Raji (cell line): Measurements from ENCODE around the gene ZKSCAN1.

ENCODE experiments used
- POLR2A ChIP-seq: IDR thresholded peaks from 2 replicates; pipeline ENCODE4 v1.6.1; 2011; ENCODE audit warnings: low read depth, low read length, control low read depth; ENCODE audit not compliant: insufficient read depth

The ZKSCAN1 gene

DNA sequence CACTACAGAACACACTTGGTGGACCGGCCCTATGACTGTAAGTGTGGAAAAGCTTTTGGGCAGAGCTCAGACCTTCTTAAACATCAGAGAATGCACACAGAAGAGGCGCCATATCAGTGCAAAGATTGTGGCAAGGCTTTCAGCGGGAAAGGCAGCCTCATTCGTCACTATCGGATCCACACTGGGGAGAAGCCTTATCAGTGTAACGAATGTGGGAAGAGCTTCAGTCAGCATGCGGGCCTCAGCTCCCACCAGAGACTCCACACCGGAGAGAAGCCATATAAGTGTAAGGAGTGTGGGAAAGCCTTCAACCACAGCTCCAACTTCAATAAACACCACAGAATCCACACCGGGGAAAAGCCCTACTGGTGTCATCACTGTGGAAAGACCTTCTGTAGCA, 48.8 kb downstream of the ZKSCAN1 start:
- TF ChIP-seq POLR2A: no peak

GRCh38 chr7:100065452-100066186, 50.2 kb downstream of the ZKSCAN1 start:
- no peak for TF ChIP-seq POLR2A

DNA sequence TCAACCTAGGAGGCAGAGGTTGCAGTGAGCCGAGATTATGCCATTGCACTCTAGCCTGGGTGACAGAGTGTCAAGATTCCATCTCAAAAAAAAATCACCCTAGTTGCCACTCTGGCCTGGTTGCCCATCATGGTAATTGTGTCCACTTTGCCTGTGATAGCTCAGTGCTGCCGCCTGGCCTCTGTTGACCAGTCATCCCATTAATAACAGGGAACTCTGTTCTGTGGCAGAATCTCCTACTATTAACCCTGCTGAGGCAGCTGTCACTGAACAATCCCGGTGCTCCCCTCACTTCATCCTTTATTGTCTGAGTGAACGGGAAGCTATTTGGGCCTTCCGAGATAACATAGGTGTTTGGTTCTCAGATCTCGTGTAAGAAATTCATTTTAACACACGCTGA, 51.6 kb downstream of the ZKSCAN1 start:
- TF ChIP-seq POLR2A: no peak

DNA sequence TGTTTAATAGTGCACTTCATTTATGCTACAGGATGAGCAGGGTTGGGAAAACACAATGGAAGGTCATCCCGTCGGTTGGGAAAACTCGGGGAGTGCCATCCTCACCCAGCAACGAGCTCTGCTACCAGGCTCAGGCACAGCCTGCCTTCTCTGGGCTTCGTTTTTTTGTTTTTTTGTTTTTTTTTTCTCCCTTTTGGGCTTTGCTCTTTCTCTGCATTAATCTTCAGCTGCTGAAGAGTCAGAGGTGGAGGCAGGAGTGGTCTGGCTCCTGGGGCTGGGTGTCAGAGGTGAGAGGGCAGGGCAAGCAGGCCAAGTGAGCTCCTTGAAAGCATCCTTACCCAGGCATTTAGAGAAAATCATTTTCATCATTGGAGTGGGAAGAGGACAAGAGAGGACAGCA, 54.6 kb downstream of the ZKSCAN1 start:
- TF ChIP-seq POLR2A: no peak

GRCh38 chr7:100071018-100071723, 55.8 kb downstream of the ZKSCAN1 start:
- TF ChIP-seq POLR2A: no peak

GRCh38 chr7:100072462-100072861, 57.1 kb downstream of the ZKSCAN1 start:
- TF ChIP-seq POLR2A: no peak

GRCh38 chr7:100074841-100075240, 59.4 kb downstream of the ZKSCAN1 start:
- TF ChIP-seq POLR2A: no peak

GRCh38 chr7:100075418-100075817, 60.0 kb downstream of the ZKSCAN1 start:
- TF ChIP-seq POLR2A: no peak

DNA sequence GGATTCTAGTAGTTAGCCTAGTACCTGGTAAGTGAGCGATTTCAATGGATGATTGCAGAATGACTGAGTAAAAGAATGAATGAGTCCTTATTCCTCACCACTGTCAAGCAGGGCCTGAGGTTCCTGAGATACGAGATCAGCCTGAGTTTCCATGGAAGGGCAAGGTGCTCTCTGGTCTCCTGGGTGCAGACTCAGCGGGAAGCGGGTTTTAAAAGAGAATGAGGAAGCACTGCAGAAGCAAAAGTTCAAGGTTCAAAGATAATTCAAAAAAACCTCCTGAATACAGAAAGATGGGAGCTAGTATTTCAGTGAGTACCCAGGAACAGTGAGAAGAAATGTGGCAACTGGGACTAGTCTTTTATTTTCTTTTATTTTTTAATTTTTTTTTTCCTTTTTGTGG, 61.8 kb downstream of the ZKSCAN1 start:
- TF ChIP-seq POLR2A: no peak

DNA sequence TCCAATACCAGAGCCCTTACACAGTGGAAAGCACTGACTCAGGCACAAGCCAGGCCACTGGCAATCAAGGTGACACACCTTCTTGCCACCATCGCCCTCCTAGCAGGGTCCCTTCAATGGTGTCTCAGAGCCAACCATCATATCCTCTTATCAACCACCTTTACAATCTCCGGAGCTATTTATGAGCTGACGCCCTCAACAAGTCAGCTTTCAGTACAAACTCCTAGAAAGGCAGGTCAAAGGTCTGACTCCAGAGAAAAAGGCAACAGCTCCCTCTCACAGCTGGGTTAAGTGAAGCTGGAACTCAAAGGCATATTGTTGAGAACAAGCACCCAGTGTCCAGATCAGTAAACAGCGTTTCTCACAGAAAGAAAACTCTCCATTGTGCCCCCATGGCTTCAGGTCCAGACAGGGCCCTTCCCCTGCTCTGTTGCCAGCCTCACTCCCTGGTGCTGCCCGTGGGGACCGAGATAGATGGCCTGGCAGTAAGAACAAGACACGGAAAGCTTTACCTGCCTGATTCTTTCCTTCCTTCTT, 63.7 kb downstream of the ZKSCAN1 start:
- TF ChIP-seq POLR2A: no peak

DNA sequence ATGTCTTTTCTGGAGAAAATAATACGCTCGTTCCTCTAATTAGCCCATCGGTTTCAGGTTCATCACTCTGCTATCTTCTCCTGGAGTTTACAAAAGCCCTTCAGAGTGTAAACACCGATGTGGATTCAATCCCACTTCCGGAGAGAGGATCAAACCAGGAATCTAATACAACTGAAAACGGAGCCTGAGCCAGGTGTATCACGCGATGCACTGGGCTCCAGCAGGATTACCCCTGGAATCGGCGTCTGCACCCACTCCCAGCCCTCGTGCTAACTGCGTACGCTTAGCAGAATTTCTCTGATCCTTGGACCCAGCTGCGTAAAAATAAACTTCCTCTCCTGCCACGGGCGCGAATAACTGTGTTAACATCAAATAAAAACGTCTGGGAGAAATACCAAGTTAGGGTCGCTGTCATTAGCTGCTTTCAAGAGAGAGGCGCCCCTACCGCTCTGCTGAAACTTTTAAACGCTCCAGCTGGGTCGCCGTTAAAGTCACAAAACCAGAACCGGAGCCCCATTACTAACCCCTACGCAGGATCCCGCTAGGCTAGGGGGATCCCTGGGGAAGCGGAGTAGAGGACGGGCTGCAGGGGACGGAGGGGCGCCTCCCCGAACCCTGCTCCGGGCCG, 65.6 kb downstream of the ZKSCAN1 start:
- TF ChIP-seq POLR2A: no peak

GRCh38 chr7:100081535-100082102, 66.2 kb downstream of the ZKSCAN1 start, which contains the start of gene ZNF3:
ZNF3 (minus strand) TSS chr7:100081723; CDS start chr7:100077357, 4,366 bp downstream.
- TF ChIP-seq POLR2A: peak; percentile 90

DNA sequence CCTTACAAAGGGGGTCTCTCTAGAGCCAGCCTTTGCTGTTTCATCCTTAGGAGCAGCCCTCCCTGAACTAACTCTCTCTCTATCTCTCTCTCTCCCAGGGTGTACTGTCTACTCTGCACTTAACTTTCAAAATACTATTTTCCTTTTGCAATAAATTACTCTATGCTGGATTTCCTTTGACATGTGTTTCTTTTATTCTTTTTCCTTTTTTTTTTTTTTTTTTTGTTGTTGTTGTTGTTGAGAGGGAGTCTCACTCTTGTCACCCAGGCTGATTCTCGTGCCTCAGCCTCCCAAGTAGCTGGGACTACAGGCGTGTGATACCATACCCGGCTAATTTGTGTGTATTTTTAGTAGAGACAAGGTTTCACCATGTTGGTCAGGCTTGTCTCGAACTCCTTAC, 67.6 kb downstream of the ZKSCAN1 start:
- no peak for TF ChIP-seq POLR2A

- TF ChIP-seq POLR2A: no peak
Observed at GRCh38 chr7:100085515-100085914, 70.1 kb downstream of the ZKSCAN1 start.

DNA sequence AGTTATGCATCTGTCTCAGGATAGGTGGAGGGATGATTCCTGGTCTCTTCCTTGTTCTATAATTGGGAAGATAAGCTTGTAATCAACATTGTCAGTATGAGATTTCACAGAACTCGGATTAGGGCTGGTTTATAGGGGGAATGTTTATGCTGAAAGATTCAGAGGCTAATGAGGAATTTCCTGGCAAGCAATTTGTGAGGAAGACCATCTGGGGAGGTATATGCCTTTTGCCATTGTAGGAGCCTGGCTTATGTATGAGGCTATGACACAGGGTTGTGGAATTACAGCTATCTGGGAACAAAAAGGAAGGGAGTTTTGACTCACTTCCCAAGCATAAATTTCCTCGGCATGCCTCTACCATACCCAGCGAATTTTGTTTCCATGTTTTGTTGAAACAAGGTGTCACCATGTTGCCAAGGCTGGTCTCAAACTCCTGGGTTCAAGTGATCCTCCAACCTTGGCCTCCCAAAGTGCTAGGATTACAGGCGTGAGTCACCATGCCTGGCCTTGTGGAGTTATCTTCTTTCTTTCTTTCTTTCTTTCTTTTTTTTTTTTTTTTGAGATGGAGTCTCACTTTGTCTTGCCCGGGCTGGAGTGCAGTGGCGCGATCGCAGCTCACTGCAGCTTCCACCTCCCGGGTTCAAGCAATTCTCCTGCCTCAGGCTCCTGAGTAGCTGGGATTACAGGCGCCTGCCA, 71.8 kb downstream of the ZKSCAN1 start:
- TF ChIP-seq POLR2A: no peak

DNA sequence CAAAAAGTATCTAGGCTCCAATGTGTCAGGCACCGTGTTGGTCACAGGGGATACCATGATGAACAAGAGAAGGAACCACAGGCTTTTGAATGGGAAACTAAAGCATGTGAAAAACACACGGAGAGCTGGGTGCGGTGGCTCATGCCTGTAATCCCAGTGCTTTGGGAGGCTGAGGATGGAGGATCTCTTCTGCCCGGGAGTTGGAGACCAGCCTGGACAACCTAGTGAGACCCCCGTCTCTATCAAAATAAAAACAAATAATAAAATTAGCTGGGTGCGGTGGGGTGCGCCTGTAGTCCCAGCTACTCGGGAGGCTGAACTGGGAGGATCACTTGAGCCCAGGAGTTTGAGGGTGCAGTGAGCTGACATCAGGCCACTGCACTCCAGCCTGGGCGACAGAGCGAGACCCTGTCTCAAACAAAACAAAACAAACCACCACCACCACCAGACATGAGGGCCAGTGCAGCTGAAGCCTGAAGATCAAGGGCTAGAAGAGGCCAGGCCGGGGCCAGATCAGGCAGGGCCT, 72.8 kb downstream of the ZKSCAN1 start:
- TF ChIP-seq POLR2A: no peak
